ACC112 (cell line): ENCODE data around the gene PCDH19.

Experiments
- H2AFZ ChIP-seq: fragments of 200-600 bp; sonication (generic); one replicate; pipeline ENCODE4 v1.6.0; 2017; ENCODE audit warnings: antibody characterized with exemption, low read length; ENCODE audit not compliant: unreplicated experiment
- H3K27ac ChIP-seq: fragments of 200-600 bp; sonication (generic); 2 replicates; pipeline ENCODE4 v1.5.1; 2014; ENCODE audit warnings: low read depth, mild to moderate bottlenecking, antibody characterized with exemption, low read length, moderate library complexity
- H3K27me3 ChIP-seq: fragments of 200-600 bp; sonication (generic); 2 replicates; pipeline ENCODE4 v1.6.1; 2014; ENCODE audit warnings: mild to moderate bottlenecking, antibody characterized with exemption, low read length, moderate library complexity, mixed read lengths; ENCODE audit not compliant: insufficient read depth
- H3K36me3 ChIP-seq: fragments of 200-600 bp; sonication (generic); 2 replicates; pipeline ENCODE4 v1.6.1; 2016; ENCODE audit warnings: mild to moderate bottlenecking, antibody characterized with exemption, low read length, moderate library complexity, mixed read lengths; ENCODE audit not compliant: insufficient read depth
- H3K4me1 ChIP-seq: fragments of 200-600 bp; sonication (generic); one replicate; pipeline ENCODE4 v1.6.1; 2016; ENCODE audit warnings: low read length, mixed read lengths; ENCODE audit not compliant: insufficient read depth, unreplicated experiment, control insufficient read depth
- H3K4me3 ChIP-seq: fragments of 200-600 bp; sonication (generic); 2 replicates; pipeline ENCODE4 v1.5.1; 2014; ENCODE audit warnings: mild to moderate bottlenecking, low read depth, low read length
- H3K79me2 ChIP-seq: fragments of 200-600 bp; sonication (generic); one replicate; pipeline ENCODE4 v1.6.0; 2016; ENCODE audit warnings: low read length; ENCODE audit not compliant: control insufficient read depth, unreplicated experiment, insufficient read depth

The PCDH19 gene

DNA sequence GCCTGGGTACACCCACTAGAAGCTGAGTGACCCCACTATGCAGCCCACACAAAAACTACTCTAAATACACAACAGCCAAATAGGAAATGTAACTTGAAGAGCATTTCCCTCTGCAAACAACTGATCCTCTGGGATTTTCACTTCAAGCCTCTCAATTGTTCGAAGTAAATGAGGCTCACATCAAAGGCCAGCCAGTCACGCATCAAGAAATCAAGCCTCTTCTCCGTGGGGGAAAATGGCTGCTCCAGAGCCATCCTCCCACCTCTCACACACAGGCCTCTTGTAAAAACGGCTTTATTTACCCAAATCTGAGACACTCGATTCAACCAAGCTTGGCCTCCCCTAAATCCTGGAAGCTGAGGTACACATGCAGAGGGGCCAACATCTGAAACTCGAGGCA, 14.3 kb downstream of the PCDH19 start:
- Histone ChIP-seq H3K27ac (no peak overlapping the region), H3K27me3 (no peaks in the 10 kb centered on the region), H3K4me3 (no peak overlapping the region), H3K4me1 (no peaks in the 10 kb centered on the region), H3K79me2 (no peaks in the 10 kb centered on the region), H3K36me3 (no peaks in the 10 kb centered on the region), H2AFZ (no peak overlapping the region)

- Histone ChIP-seq H3K4me1 (no peaks in the 10 kb centered on the region), H3K79me2 (no peaks in the 10 kb centered on the region), H3K4me3 (no peak overlapping the region), H2AFZ (no peak overlapping the region), H3K27me3 (no peaks in the 10 kb centered on the region), H3K27ac (no peak overlapping the region), H3K36me3 (no peaks in the 10 kb centered on the region)
Measured at GRCh38 chrX:100381619-100382018, 28.5 kb downstream of the PCDH19 start.

DNA sequence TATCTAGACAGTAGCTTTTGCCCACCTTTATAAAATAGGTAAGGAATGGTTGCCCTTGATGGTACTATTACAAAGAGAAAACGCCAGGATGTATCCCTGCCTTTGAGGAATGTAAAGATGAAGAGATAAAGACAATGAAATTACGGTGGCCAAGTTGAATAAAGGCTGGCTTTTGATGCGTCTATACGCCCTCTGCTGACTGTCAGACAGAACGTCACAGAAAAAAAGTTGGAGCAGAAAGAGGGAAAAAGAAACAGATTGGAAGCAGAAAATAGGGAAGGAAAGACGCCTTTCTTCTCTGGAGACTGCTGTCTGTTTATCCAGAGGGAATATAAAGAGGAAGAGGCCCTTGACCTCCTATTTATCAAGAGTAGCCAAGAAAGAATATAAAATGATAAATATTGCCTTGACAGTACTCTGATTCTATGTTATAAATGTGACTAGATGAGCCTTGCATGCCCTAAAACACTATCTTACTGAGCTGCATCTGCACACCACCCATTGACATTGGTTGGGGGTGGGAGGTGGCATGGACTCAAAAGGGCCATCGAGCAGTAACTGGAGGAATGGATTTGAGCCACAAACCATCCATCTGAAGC, 30.6 kb downstream of the PCDH19 start:
- H2AFZ ChIP-seq = no peak overlapping the region
- H3K79me2 ChIP-seq = no peaks in the 10 kb centered on the region
- H3K27me3 ChIP-seq = no peaks in the 10 kb centered on the region
- H3K36me3 ChIP-seq = no peaks in the 10 kb centered on the region
- H3K4me1 ChIP-seq = no peaks in the 10 kb centered on the region
- H3K27ac ChIP-seq = no peak overlapping the region
- H3K4me3 ChIP-seq = no peak overlapping the region

DNA sequence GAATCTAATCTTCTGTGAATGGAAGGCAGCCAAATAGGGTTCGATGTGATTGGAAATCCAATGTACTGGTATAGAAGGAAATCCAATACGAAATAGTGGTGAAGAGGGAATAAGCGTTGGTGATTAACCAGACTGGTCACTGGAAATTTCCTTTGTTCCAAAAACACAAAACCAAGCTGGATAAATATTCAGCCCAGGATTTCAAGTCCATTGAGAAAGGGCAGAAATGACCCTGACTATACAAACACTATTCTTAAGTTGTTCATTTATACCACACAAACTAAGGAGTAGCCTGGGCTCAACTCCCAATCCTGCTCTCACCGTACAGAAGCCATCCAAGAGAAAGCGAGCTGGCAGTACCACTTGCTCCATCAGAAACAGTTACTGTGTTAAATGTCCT, 32.2 kb downstream of the PCDH19 start:
- Histone ChIP-seq H3K27ac (no peak overlapping the region), H3K36me3 (no peaks in the 10 kb centered on the region), H3K79me2 (no peaks in the 10 kb centered on the region), H3K4me3 (no peak overlapping the region), H3K4me1 (no peaks in the 10 kb centered on the region), H2AFZ (no peak overlapping the region), H3K27me3 (no peaks in the 10 kb centered on the region)

DNA sequence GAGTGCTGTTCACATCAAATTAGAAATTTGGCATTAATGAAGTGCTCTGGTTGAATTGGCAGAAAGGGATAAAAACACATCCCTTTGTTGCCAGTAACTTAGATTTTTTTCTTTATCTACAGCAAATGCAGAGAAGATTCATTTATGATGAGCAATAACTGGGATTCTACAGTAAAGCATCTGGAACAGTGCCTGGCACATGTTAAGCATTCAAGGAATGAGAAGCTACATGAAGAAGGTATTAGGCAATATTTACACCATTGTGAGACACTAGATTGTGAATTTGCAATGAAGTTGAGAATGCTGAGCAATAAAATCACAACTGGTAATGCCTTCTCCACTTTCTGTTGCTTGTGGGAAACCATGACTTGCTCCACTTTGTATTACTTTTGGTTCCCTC, 33.5 kb downstream of the PCDH19 start:
- Histone ChIP-seq H3K4me3 (no peak overlapping the region), H3K27me3 (no peaks in the 10 kb centered on the region), H3K27ac (no peak overlapping the region)

GRCh38 chrX:100373673-100374072, 36.4 kb downstream of the PCDH19 start:
- no peak overlapping the region for H2AFZ ChIP-seq
- no peaks in the 10 kb centered on the region for H3K4me1 ChIP-seq
- H3K27ac ChIP-seq = no peak overlapping the region
- H3K4me3 ChIP-seq = no peak overlapping the region
- no peaks in the 10 kb centered on the region for H3K79me2 ChIP-seq
- no peaks in the 10 kb centered on the region for H3K36me3 ChIP-seq
- no peaks in the 10 kb centered on the region for H3K27me3 ChIP-seq

More for the DNA sequence above, 33.5 kb downstream of the PCDH19 start:
- no peaks in the 10 kb centered on the region for H3K79me2 ChIP-seq
- no peaks in the 10 kb centered on the region for H3K4me1 ChIP-seq
- no peaks in the 10 kb centered on the region for H3K36me3 ChIP-seq
- H2AFZ ChIP-seq = no peak overlapping the region

- Histone ChIP-seq H3K27ac (no peak overlapping the region), H3K36me3 (no peaks in the 10 kb centered on the region), H3K4me1 (no peaks in the 10 kb centered on the region), H3K79me2 (no peaks in the 10 kb centered on the region), H3K4me3 (no peak overlapping the region), H3K27me3 (no peaks in the 10 kb centered on the region), H2AFZ (no peak overlapping the region)
Measured at GRCh38 chrX:100368167-100368566, 41.9 kb downstream of the PCDH19 start.

- Histone ChIP-seq H3K27ac (no peak overlapping the region), H2AFZ (no peak overlapping the region), H3K27me3 (no peaks in the 10 kb centered on the region), H3K79me2 (no peaks in the 10 kb centered on the region), H3K36me3 (no peaks in the 10 kb centered on the region), H3K4me1 (no peaks in the 10 kb centered on the region), H3K4me3 (no peak overlapping the region)
Measured at GRCh38 chrX:100363896-100364295, 46.2 kb downstream of the PCDH19 start.

DNA sequence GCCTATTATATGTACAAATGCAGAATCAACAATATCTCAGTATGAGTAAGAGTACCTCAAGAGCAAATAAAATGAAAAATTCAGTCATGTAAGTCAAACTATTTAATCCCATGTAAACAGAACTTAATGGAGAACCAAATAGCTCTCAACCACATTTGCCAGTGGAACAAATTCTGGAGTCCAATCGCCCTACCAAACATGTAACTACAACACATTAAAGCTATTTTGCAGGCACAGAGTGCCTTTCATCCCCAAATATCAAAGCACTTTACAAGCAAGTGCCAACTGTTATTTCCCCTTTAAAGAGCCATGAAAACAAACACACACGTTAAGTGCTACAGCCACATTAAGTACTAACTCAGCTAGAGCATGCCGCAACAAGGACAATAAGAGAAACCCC, 51.3 kb downstream of the PCDH19 start:
- no peaks in the 10 kb centered on the region for H3K79me2 ChIP-seq
- H3K27ac ChIP-seq = no peak overlapping the region
- no peaks in the 10 kb centered on the region for H3K36me3 ChIP-seq
- no peaks in the 10 kb centered on the region for H3K27me3 ChIP-seq
- no peaks in the 10 kb centered on the region for H3K4me1 ChIP-seq
- H3K4me3 ChIP-seq = no peak overlapping the region
- H2AFZ ChIP-seq = no peak overlapping the region

DNA sequence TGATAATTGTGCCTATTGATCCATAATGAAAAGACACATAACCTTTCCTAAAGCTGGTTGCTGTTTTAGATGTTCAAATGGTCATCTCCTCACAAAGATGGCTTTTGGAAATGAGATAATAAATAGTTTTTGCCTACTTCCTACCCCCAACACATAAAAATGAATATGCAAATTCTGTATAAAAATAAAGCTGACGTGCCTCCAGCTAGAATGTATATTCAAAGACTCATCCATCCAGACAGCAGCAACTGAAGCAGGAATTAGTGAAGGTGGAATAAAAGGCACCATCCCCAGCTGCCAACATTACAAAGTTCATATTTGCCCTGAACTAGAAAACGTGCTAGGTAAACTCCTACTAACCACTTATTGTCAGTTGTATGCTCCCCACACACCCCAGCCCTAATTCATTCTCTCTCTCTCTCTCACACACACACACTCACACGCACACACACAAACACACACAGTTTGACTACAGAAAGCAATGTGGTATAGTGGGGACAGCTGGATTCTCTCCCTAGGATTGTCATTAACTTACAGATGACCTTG, 53.6 kb downstream of the PCDH19 start:
- H3K4me3 ChIP-seq = no peak overlapping the region
- H3K36me3 ChIP-seq = no peaks in the 10 kb centered on the region
- no peak overlapping the region for H3K27ac ChIP-seq
- H3K27me3 ChIP-seq = no peaks in the 10 kb centered on the region
- H3K4me1 ChIP-seq = no peaks in the 10 kb centered on the region
- H2AFZ ChIP-seq = no peak overlapping the region
- H3K79me2 ChIP-seq = no peaks in the 10 kb centered on the region

DNA sequence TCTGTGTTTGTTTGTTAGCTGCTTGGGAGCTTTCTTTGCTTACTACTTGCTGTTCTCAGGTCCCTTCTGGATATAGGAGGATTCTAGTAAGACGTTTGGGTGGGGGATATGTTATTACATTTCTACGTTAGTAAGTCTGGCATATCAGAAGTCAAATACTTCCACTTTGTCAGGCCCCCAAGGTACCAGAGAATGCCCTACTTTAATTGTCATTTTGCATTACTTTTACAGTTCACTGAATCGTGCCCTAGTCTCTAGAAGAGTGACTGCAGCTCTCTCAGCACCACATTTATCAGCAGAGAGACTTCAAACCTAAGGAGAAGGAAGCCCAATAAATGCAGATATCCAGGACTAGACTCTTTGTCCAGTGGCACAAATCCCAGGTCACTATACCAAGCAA, 54.4 kb downstream of the PCDH19 start:
- no peaks in the 10 kb centered on the region for H3K36me3 ChIP-seq
- no peaks in the 10 kb centered on the region for H3K79me2 ChIP-seq
- no peak overlapping the region for H3K27ac ChIP-seq
- no peaks in the 10 kb centered on the region for H3K4me1 ChIP-seq
- H3K27me3 ChIP-seq = no peaks in the 10 kb centered on the region
- H3K4me3 ChIP-seq = no peak overlapping the region
- no peak overlapping the region for H2AFZ ChIP-seq
